ENCODE data around the gene ZNF891.

ZNF891 gene

GRCh38 chr12:133058203-133059113 lies 71.6 kb downstream of the ZNF891 start:
- DNase-seq, result no peak

- DNase-seq, result no peak
These were observed 72.6 kb downstream of the ZNF891 start for GRCh38 chr12:133057446-133057845.
